G401 (cell line): ENCODE results near the gene ECPAS. TPM values are rescaled to one million over a fixed set of nuclear protein-coding genes. Genes with fewer than 3 reads are reported as not detected.
"Not testable (repeated sequence)": the region's sequence is repeated elsewhere in the genome, so short reads cannot be mapped to it uniquely, and the experiment has no call there.

Experiments used
- DNase-seq: peaks from one replicate; pipeline ENCODE4 v3.0.0-alpha.2; 2015; ENCODE audit warnings: low spot score
- in situ Hi-C: cut with HindIII; loops from 2 replicates; pipeline ENCODE4 v1.10.0; 2016; ENCODE audit warnings: low sequenced_read_pairs, mixed read lengths
- total RNA-seq: library from RNA; depleted of rRNA; stranded (reverse); fragments of >200 nt; shearing (Covaris generic); gene quantifications from 2 replicates; pipeline ENCODE4 v1.2.3, GENCODE V29; 2014

ECPAS gene
- total RNA-seq, 1 experiment from 2014 or later, result 55.9 TPM

GRCh38 chr9:111429175-111429574 lies 55.0 kb downstream of the ECPAS start:
- DNase-seq, result no peak
- in situ Hi-C loops, result no loop called here

- in situ Hi-C loops, result no loop called here
- no peak for DNase-seq
Observed at GRCh38 chr9:111427186-111427585, 57.0 kb downstream of the ECPAS start.

GRCh38 chr9:111423389-111423788 lies 60.8 kb downstream of the ECPAS start:
- no peak for DNase-seq
- in situ Hi-C loops, result no loop called here

GRCh38 chr9:111414406-111414805 lies 69.8 kb downstream of the ECPAS start:
- in situ Hi-C loops, result no loop called here
- DNase-seq, result no peak

GRCh38 chr9:111413996-111414395 lies 70.2 kb downstream of the ECPAS start:
- in situ Hi-C loops, result no loop called here
- DNase-seq, result no peak

GRCh38 chr9:111412280-111412679 lies 71.9 kb downstream of the ECPAS start:
- DNase-seq, result no peak
- in situ Hi-C loops, result no loop called here

- in situ Hi-C loops, result no loop called here
- no peak for DNase-seq
Observed at GRCh38 chr9:111411266-111411665, 72.9 kb downstream of the ECPAS start.

- in situ Hi-C loops, result no loop called here
- DNase-seq, result no peak
Observed at GRCh38 chr9:111407813-111408212, 76.4 kb downstream of the ECPAS start.

- in situ Hi-C loops, result no loop called here
- no peak for DNase-seq
Observed at GRCh38 chr9:111405701-111406100, 78.5 kb downstream of the ECPAS start.

- DNase-seq, in situ Hi-C loops: not testable (repeated sequence)
Observed at GRCh38 chr9:111401486-111401885, 82.7 kb downstream of the ECPAS start.

- DNase-seq, result no peak
- in situ Hi-C loops, result no loop called here
Observed at GRCh38 chr9:111400564-111400898, 83.7 kb downstream of the ECPAS start.

GRCh38 chr9:111399772-111400563 lies 84.2 kb downstream of the ECPAS start:
- DNase-seq, result no peak
- in situ Hi-C loops, result no loop called here

GRCh38 chr9:111399211-111399739 lies 84.9 kb downstream of the ECPAS start:
- no peak for DNase-seq
- in situ Hi-C loops, result no loop called here

- in situ Hi-C loops, result no loop called here
- no peak for DNase-seq
Observed at GRCh38 chr9:111393971-111394370, 90.2 kb downstream of the ECPAS start.

GRCh38 chr9:111389406-111389805 lies 94.8 kb downstream of the ECPAS start:
- no peak for DNase-seq
- in situ Hi-C loops, result no loop called here

GRCh38 chr9:111386386-111386785 lies 97.8 kb downstream of the ECPAS start:
- in situ Hi-C loops, result no loop called here
- no peak for DNase-seq

GRCh38 chr9:111381006-111381405 lies 103.2 kb downstream of the ECPAS start:
- in situ Hi-C loops, result no loop called here
- no peak for DNase-seq

- DNase-seq, result no peak
- in situ Hi-C loops, result no loop called here
Observed at GRCh38 chr9:111375817-111376564, 108.2 kb downstream of the ECPAS start.

- no peak for DNase-seq
- in situ Hi-C loops, result no loop called here
Observed at GRCh38 chr9:111375062-111375461, 109.1 kb downstream of the ECPAS start.

GRCh38 chr9:111372297-111372696 lies 111.9 kb downstream of the ECPAS start:
- DNase-seq, result no peak
- in situ Hi-C loops, result no loop called here
